ENCODE data around the gene TMEM128.
"Not testable (repeated sequence)": the region's sequence is repeated elsewhere in the genome, so short reads cannot be mapped to it uniquely, and the experiment has no call there.

Gene TMEM128

GRCh38 chr4:4254666-4255065, 6.6 kb upstream of the TMEM128 start:
- DNase-seq (ENCODE audit: low spot score) = no peak

GRCh38 chr4:4254199-4254598, 6.2 kb upstream of the TMEM128 start:
- no peak for DNase-seq (ENCODE audit: low spot score)

GRCh38 chr4:4249866-4250265, 1.8 kb upstream of the TMEM128 start:
- DNase-seq (ENCODE audit: low spot score) = no peak

GRCh38 chr4:4249342-4249741, 1.3 kb upstream of the TMEM128 start:
- not testable (repeated sequence) for DNase-seq (ENCODE audit: low spot score)

GRCh38 chr4:4248885-4249203, 821 bp upstream of the TMEM128 start:
- DNase-seq (ENCODE audit: low spot score) = peak; percentile 17

- DNase-seq (ENCODE audit: low spot score) = no peak
These were observed 361 bp downstream of the TMEM128 start for GRCh38 chr4:4247696-4248028.

- no peak for DNase-seq (ENCODE audit: low spot score)
These were observed 2.9 kb downstream of the TMEM128 start for GRCh38 chr4:4245172-4245571.

- DNase-seq (ENCODE audit: low spot score) = not testable (repeated sequence)
These were observed 8.5 kb downstream of the TMEM128 start for GRCh38 chr4:4239551-4239950.

GRCh38 chr4:4233610-4234009, 14.4 kb downstream of the TMEM128 start:
- DNase-seq (ENCODE audit: low spot score) = no peak

GRCh38 chr4:4228356-4228668, 19.7 kb downstream of the TMEM128 start:
- DNase-seq (ENCODE audit: low spot score) = no peak

GRCh38 chr4:4227510-4228355, 20.3 kb downstream of the TMEM128 start:
- no peak for DNase-seq (ENCODE audit: low spot score)

GRCh38 chr4:4226606-4227438, 21.2 kb downstream of the TMEM128 start, which contains the start of gene OTOP1:
OTOP1 (minus strand) TSS chr4:4226929; CDS start chr4:4226864, 65 bp downstream.
- DNase-seq (ENCODE audit: low spot score) = no peak

GRCh38 chr4:4225915-4226605, 22.0 kb downstream of the TMEM128 start:
- no peak for DNase-seq (ENCODE audit: low spot score)

GRCh38 chr4:4217113-4217512, 30.9 kb downstream of the TMEM128 start:
- DNase-seq (ENCODE audit: low spot score) = no peak

- DNase-seq (ENCODE audit: low spot score) = peak; percentile 26
These were observed 31.4 kb downstream of the TMEM128 start for GRCh38 chr4:4216648-4217047.

GRCh38 chr4:4213674-4214073, 34.3 kb downstream of the TMEM128 start:
- DNase-seq (ENCODE audit: low spot score) = not testable (repeated sequence)

- DNase-seq (ENCODE audit: low spot score) = no peak
These were observed 41.8 kb downstream of the TMEM128 start for GRCh38 chr4:4206204-4206603.

GRCh38 chr4:4204401-4204745, 43.6 kb downstream of the TMEM128 start:
- no peak for DNase-seq (ENCODE audit: low spot score)

- no peak for DNase-seq (ENCODE audit: low spot score)
These were observed 44.2 kb downstream of the TMEM128 start for GRCh38 chr4:4203688-4204400.

GRCh38 chr4:4202510-4202909, 45.5 kb downstream of the TMEM128 start:
- no peak for DNase-seq (ENCODE audit: low spot score)

GRCh38 chr4:4200624-4201023, 47.4 kb downstream of the TMEM128 start:
- DNase-seq (ENCODE audit: low spot score) = no peak

GRCh38 chr4:4195354-4195753, 52.7 kb downstream of the TMEM128 start:
- DNase-seq (ENCODE audit: low spot score) = no peak

All from AG08396 (cell line).